Nephron progenitor cell (in vitro differentiated cells): ENCODE measurements around the gene HNRNPA2B1.
"Not testable (repeated sequence)": the region's sequence is repeated elsewhere in the genome, so short reads cannot be mapped to it uniquely, and the experiment has no call there.

ENCODE experiments used
- DNase-seq: peaks from one replicate; pipeline ENCODE4 v3.0.0; 2021
- H3K27ac Mint-ChIP-seq: 2 replicates; pipeline ENCODE4 v1.8.0; 2021; ENCODE audit warnings: mild to moderate bottlenecking, moderate library complexity, mixed read lengths
- H3K27me3 Mint-ChIP-seq: 2 replicates; pipeline ENCODE4 v1.8.0; 2021; ENCODE audit warnings: mild to moderate bottlenecking, low read depth, mixed read lengths; ENCODE audit not compliant: poor library complexity
- H3K36me3 Mint-ChIP-seq: 2 replicates; pipeline ENCODE4 v1.8.0; 2021; ENCODE audit warnings: low read depth, mixed read lengths
- H3K4me1 Mint-ChIP-seq: 2 replicates; pipeline ENCODE4 v1.8.0; 2021; ENCODE audit warnings: mixed read lengths
- H3K4me3 Mint-ChIP-seq: 2 replicates; pipeline ENCODE4 v1.8.0; 2021; ENCODE audit warnings: mild to moderate bottlenecking, moderate library complexity, mixed read lengths
- H3K9me3 Mint-ChIP-seq: 2 replicates; pipeline ENCODE4 v1.8.0; 2021; ENCODE audit warnings: mild to moderate bottlenecking, moderate library complexity, mixed read lengths
- TF ChIP-seq, protein P1 (sequence below): fragments of 200-600 bp; sonication (generic); IDR thresholded peaks from 2 replicates; pipeline ENCODE4 v1.5.0; 2021; ENCODE audit warnings: antibody characterized with exemption

Gene HNRNPA2B1

DNA sequence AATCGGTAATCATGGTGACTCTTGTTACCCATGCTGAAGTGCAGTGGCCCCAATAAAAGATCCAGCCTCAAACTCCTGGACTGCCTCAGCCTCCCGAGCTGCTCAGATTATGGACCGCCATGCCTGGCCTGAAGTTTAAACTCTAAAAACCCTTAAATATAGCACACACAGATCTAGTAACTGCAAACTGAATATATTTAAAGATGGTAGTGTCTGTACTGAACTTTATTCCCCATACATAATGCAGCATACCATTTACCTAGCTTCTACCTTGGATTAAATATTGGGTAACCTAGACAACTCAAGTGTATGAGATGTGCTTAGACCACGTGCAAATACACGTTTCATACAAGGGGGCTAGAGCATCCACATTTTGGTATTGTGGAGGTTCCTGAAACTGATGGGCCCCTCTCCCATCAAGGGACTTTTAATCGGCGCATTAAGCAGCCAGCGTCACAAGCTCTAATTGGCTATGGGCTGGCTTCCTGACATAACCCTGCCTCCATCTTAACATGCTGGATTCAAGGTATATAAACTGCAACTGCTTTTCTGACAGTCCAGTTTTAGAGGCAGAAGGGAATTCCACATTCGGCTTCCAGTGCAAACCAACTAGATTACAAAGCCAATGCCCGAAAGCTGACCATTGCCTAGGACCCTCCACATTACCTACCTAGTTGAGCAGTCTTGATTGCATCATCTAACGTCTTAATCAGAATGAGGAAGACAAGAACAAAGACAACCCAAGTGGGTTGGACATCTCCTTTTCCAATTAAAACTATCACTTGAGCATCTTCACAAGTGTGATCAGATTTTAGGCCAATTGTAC lies 13.0 kb downstream of the HNRNPA2B1 start:
- Mint-ChIP-seq H3K27ac (peak overlapping the region; percentile 86), H3K4me3 (no peak overlapping the region), H3K36me3 (peaks cover 50% of the 10 kb centered on the region), H3K27me3 (no peaks in the 10 kb centered on the region), H3K9me3 (no peaks in the 10 kb centered on the region), H3K4me1 (peaks cover 15% of the 10 kb centered on the region)
- TF ChIP-seq, protein P1, sequence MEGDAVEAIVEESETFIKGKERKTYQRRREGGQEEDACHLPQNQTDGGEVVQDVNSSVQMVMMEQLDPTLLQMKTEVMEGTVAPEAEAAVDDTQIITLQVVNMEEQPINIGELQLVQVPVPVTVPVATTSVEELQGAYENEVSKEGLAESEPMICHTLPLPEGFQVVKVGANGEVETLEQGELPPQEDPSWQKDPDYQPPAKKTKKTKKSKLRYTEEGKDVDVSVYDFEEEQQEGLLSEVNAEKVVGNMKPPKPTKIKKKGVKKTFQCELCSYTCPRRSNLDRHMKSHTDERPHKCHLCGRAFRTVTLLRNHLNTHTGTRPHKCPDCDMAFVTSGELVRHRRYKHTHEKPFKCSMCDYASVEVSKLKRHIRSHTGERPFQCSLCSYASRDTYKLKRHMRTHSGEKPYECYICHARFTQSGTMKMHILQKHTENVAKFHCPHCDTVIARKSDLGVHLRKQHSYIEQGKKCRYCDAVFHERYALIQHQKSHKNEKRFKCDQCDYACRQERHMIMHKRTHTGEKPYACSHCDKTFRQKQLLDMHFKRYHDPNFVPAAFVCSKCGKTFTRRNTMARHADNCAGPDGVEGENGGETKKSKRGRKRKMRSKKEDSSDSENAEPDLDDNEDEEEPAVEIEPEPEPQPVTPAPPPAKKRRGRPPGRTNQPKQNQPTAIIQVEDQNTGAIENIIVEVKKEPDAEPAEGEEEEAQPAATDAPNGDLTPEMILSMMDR = no peak
- DNase-seq = no peak

DNA sequence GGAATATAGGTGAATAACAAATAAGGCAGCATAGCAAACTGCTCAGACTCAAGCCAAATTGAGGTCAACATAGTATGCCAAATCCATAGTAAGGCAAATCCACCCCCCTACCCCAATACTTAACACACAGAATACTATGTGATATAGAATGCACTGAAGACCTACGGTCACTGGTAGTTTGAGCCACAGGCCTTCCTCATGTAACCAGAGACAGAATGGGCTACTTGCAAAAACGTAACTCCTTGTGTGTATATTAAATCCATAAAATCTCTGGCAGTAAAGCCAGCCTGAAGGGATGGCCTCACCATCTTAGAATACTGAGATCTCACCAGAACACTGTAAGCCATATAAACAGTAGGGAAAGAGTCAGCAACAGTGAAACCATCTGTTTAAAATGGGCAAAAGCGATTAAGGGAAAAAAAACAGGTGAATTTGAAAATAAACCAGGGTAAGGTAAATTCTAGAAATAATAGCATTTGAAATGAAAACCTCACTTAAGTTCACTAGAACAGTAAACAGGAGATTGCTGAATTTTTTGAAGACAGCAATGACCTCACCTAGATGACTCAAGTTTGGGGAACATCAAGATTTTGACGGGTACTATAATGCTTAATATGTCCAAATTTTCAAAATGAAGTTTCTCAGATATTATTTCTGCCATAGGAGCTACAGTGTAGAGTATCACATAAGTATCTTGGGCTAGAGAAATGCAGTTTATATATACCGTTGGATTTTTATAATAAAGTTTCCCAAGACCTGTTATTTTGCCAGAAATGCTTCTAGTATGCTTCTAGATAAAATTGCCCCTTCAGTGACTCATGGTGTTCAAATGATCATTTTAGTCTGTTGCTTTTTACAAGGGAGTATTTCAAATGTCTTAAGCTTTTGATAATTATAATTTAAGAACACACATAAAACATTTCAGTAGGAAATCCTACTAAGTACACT lies 13.9 kb downstream of the HNRNPA2B1 start:
- H3K4me1 Mint-ChIP-seq = peaks cover 8% of the 10 kb centered on the region
- DNase-seq = no peak
- no peaks in the 10 kb centered on the region for H3K9me3 Mint-ChIP-seq
- H3K4me3 Mint-ChIP-seq = no peak overlapping the region
- TF ChIP-seq, protein P1 = no peak
- no peaks in the 10 kb centered on the region for H3K27me3 Mint-ChIP-seq
- H3K27ac Mint-ChIP-seq = peak overlapping the region; percentile 63
- peaks cover 41% of the 10 kb centered on the region for H3K36me3 Mint-ChIP-seq

DNA sequence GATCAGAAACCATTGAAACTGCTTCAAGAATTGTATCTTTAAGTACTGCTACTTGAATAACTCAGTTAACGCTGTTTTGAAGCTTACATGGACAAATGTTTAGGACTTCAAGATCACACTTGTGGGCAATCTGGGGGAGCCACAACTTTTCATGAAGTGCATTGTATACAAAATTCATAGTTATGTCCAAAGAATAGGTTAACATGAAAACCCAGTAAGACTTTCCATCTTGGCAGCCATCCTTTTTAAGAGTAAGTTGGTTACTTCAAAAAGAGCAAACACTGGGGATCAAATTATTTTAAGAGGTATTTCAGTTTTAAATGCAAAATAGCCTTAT lies 14.7 kb downstream of the HNRNPA2B1 start:
- Mint-ChIP-seq H3K36me3 (peaks cover 32% of the 10 kb centered on the region), H3K27me3 (no peaks in the 10 kb centered on the region), H3K9me3 (no peaks in the 10 kb centered on the region), H3K27ac (peak overlapping the region; percentile 57), H3K4me1 (peaks cover 7% of the 10 kb centered on the region), H3K4me3 (no peak overlapping the region)
- no peak for DNase-seq
- TF ChIP-seq, protein P1 = no peak

DNA sequence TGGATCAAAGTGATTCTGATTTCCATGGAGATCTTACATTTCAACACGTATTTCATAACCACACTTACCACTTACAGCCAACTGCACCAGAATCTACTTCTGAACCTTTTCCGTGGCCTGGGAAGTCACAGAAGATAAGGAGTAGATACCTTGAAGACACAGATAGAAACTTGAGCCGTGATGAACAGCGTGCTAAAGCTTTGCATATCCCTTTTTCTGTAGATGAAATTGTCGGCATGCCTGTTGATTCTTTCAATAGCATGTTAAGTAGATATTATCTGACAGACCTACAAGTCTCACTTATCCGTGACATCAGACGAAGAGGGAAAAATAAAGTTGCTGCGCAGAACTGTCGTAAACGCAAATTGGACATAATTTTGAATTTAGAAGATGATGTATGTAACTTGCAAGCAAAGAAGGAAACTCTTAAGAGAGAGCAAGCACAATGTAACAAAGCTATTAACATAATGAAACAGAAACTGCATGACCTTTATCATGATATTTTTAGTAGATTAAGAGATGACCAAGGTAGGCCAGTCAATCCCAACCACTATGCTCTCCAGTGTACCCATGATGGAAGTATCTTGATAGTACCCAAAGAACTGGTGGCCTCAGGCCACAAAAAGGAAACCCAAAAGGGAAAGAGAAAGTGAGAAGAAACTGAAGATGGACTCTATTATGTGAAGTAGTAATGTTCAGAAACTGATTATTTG lies 15.3 kb downstream of the HNRNPA2B1 start:
- Mint-ChIP-seq H3K27ac (peak overlapping the region; percentile 57), H3K27me3 (no peaks in the 10 kb centered on the region), H3K4me3 (no peak overlapping the region), H3K9me3 (no peaks in the 10 kb centered on the region), H3K4me1 (peaks cover 11% of the 10 kb centered on the region), H3K36me3 (peaks cover 27% of the 10 kb centered on the region)
- DNase-seq = no peak
- TF ChIP-seq, protein P1 = no peak

DNA sequence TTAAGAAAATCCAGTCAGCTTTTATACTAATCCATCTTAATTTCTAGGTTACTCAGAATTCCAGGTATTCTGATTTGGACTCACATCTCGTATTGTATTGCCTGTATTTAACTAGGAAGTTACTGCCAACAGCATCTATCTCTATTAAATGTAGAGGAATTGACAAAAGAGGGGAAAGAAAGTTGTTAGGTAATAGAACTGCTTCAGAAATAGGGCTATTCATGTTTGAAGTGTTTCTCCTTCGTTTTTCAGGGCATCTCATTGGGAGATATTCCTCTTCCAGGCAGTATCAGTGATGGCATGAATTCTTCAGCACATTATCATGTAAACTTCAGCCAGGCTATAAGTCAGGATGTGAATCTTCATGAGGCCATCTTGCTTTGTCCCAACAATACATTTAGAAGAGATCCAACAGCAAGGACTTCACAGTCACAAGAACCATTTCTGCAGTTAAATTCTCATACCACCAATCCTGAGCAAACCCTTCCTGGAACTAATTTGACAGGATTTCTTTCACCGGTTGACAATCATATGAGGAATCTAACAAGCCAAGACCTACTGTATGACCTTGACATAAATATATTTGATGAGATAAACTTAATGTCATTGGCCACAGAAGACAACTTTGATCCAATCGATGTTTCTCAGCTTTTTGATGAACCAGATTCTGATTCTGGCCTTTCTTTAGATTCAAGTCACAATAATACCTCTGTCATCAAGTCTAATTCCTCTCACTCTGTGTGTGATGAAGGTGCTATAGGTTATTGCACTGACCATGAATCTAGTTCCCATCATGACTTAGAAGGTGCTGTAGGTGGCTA lies 16.1 kb downstream of the HNRNPA2B1 start:
- not testable (repeated sequence) for H3K4me3 Mint-ChIP-seq, H3K27me3 Mint-ChIP-seq, DNase-seq, H3K9me3 Mint-ChIP-seq
- peak overlapping the region; percentile 57 for H3K27ac Mint-ChIP-seq
- peaks cover 19% of the 10 kb centered on the region for H3K36me3 Mint-ChIP-seq
- H3K4me1 Mint-ChIP-seq = peaks cover 17% of the 10 kb centered on the region
